GM18907 (cell line): ENCODE measurements around the gene ARHGEF37.
A peak's percentile ranks its signal among the peaks of the same experiment; 100 is the strongest.

ENCODE experiments used
- ATAC-seq: cut with Tn5 transposase; IDR thresholded peaks from one replicate; pipeline ENCODE4 v1.9.1; 2021; ENCODE audit warnings: mild to moderate bottlenecking, moderate library complexity; ENCODE audit not compliant: unreplicated experiment

ARHGEF37 gene

GRCh38 chr5:149599375-149599774 is 18.1 kb downstream of the ARHGEF37 start:
- ATAC-seq, result no peak

GRCh38 chr5:149600932-149601331 is 19.6 kb downstream of the ARHGEF37 start:
- ATAC-seq, result no peak

- no peak for ATAC-seq
Observed at GRCh38 chr5:149603210-149603609, 21.9 kb downstream of the ARHGEF37 start.

- ATAC-seq, result no peak
Observed at GRCh38 chr5:149603920-149604319, 22.6 kb downstream of the ARHGEF37 start.

- ATAC-seq, result no peak
Observed at GRCh38 chr5:149604321-149604720, 23.0 kb downstream of the ARHGEF37 start.

GRCh38 chr5:149605354-149605997 is 24.2 kb downstream of the ARHGEF37 start:
- no peak for ATAC-seq

GRCh38 chr5:149605998-149606724 is 24.9 kb downstream of the ARHGEF37 start:
- peak; percentile 92 for ATAC-seq

- no peak for ATAC-seq
Observed at GRCh38 chr5:149608936-149609545, 27.7 kb downstream of the ARHGEF37 start.

- ATAC-seq, result no peak
Observed at GRCh38 chr5:149609640-149610219, 28.4 kb downstream of the ARHGEF37 start.

GRCh38 chr5:149610589-149611255 is 29.4 kb downstream of the ARHGEF37 start:
- no peak for ATAC-seq

GRCh38 chr5:149611326-149611725 is 30.0 kb downstream of the ARHGEF37 start:
- ATAC-seq, result no peak

- no peak for ATAC-seq
Observed at GRCh38 chr5:149614034-149614907, 33.0 kb downstream of the ARHGEF37 start.

GRCh38 chr5:149615976-149616375 is 34.7 kb downstream of the ARHGEF37 start:
- ATAC-seq, result no peak

GRCh38 chr5:149616727-149617285 is 35.5 kb downstream of the ARHGEF37 start:
- ATAC-seq, result peak; percentile 80

GRCh38 chr5:149617760-149618306 is 36.5 kb downstream of the ARHGEF37 start:
- no peak for ATAC-seq

- peak; percentile 52 for ATAC-seq
Observed at GRCh38 chr5:149618581-149619248, 37.4 kb downstream of the ARHGEF37 start.

GRCh38 chr5:149621415-149622098 is 40.3 kb downstream of the ARHGEF37 start:
- no peak for ATAC-seq

- no peak for ATAC-seq
Observed at GRCh38 chr5:149622466-149622865, 41.2 kb downstream of the ARHGEF37 start.
